GM12878 (cell line): ENCODE results near the gene DMAC2. TPM values are rescaled to one million over a fixed set of nuclear protein-coding genes. Genes with fewer than 3 reads are reported as not detected.

Experiments used
- ATAC-seq: fragments of 200-7000 bp; cut with Tn5 transposase; 3 replicates; pipeline ENCODE4 v1.9.1; 2020; ENCODE audit warnings: mild to moderate bottlenecking, moderate library complexity
- BruUV-seq: library from RNA; stranded (reverse); fragments of 400-500 nt; replicated peaks from 2 replicates; lab custom pipeline; 2021; lab: Mats Ljungman, UMichigan
- CTCF ChIA-PET: fragments of 300-600 bp; sonication (Branson Sonifier 250); formaldehyde crosslinking; extraction: SDS; loops from one replicate; lab custom pipeline; 2021; ENCODE audit warnings: inconsistent platforms; lab: Yijun Ruan, JAX
- POLR2A ChIA-PET: fragments of 350-600 bp; formaldehyde crosslinking; extraction: SDS; loops from one replicate; lab custom pipeline; 2021; ENCODE audit warnings: inconsistent platforms; lab: Charles Lee
- RAD21 ChIA-PET: fragments of 300-600 bp; sonication (Branson Sonifier 250); formaldehyde crosslinking; loops from one replicate; lab custom pipeline; 2023; ENCODE audit warnings: antibody characterized with exemption; ENCODE audit not compliant: unreplicated experiment; lab: Charles Lee
- SMC1A ChIA-PET: fragments of 300-600 bp; sonication (Branson Sonifier 250); formaldehyde crosslinking; loops from one replicate; lab custom pipeline; 2023; ENCODE audit not compliant: unreplicated experiment, uncharacterized antibody; lab: Charles Lee
- DNase-seq: peaks from one replicate; pipeline ENCODE4 v3.0.0-alpha.2; 2011; ENCODE audit warnings: low read depth, low spot score
- FAIRE-seq: peaks from 3 replicates; lab custom pipeline; 2011; peaks lifted over from hg19 to GRCh38; lab: Jason Lieb, UNC
- H2AFZ ChIP-seq: 2 replicates; pipeline ENCODE4 v1.6.0; 2011; ENCODE audit warnings: low read depth, low read length, control low read depth; ENCODE audit not compliant: control insufficient read depth
- H3K27ac ChIP-seq: 2 replicates; pipeline ENCODE4 v1.5.1; 2011; ENCODE audit warnings: control low read depth; ENCODE audit not compliant: control insufficient read depth, insufficient read depth
- H3K27me3 ChIP-seq, 2 experiments: replicated peaks in 1 of 2; 2 replicates each; pipeline versions ENCODE4 v1.6.0 to v1.6.1; 2011; ENCODE audit warnings: low read length in 1 of 2; ENCODE audit not compliant: control insufficient read depth in 2 of 2, insufficient read depth in 2 of 2
- H3K36me3 ChIP-seq, 2 experiments: 2 replicates each; pipeline ENCODE4 v1.5.1; 2011; ENCODE audit warnings: low read length in 1 of 2; ENCODE audit not compliant: control insufficient read depth in 2 of 2, insufficient read depth in 2 of 2
- H3K4me1 ChIP-seq: 2 replicates; pipeline ENCODE4 v1.6.1; 2011; ENCODE audit warnings: mild to moderate bottlenecking, low read length, moderate library complexity, mixed read lengths; ENCODE audit not compliant: control insufficient read depth, insufficient read depth
- H3K4me2 ChIP-seq: 2 replicates; pipeline ENCODE4 v1.6.0; 2011; ENCODE audit warnings: control low read depth; ENCODE audit not compliant: control insufficient read depth, insufficient read depth
- H3K4me3 ChIP-seq: fragments of 200-600 bp; sonication (generic); 2 replicates; pipeline ENCODE4 v1.5.1; 2016
- H3K79me2 ChIP-seq: 2 replicates; pipeline ENCODE4 v1.6.0; 2011; ENCODE audit warnings: low read length; ENCODE audit not compliant: control insufficient read depth, insufficient read depth
- H3K9ac ChIP-seq: 2 replicates; pipeline ENCODE4 v1.8.0; 2011; ENCODE audit warnings: low read length, control low read depth, mixed read lengths; ENCODE audit not compliant: control insufficient read depth, insufficient read depth
- H3K9me3 ChIP-seq: replicated peaks from 3 replicates; pipeline ENCODE4 v1.5.1; 2011; ENCODE audit warnings: mild to moderate bottlenecking, low read length; ENCODE audit not compliant: control insufficient read depth, insufficient read depth
- H4K20me1 ChIP-seq: 2 replicates; pipeline ENCODE4 v1.6.0; 2011; ENCODE audit not compliant: control insufficient read depth, insufficient read depth
- IKZF1 ChIP-seq: fragments of 450-650 bp; conservative IDR thresholded peaks from 2 replicates; pipeline ENCODE4 v1.6.1; 2017; ENCODE audit warnings: antibody characterized with exemption, mild to moderate bottlenecking
- IKZF2 ChIP-seq, 2 experiments: fragments of 450-650 bp; IDR thresholded peaks; 2 replicates each; pipeline ENCODE4 v1.6.1; 2017; ENCODE audit warnings: mild to moderate bottlenecking in 2 of 2, moderate library complexity in 2 of 2
- MYC ChIP-seq: IDR thresholded peaks from 2 replicates; pipeline ENCODE4 v1.6.1; 2011; ENCODE audit warnings: mild to moderate bottlenecking, low read length, moderate library complexity, inconsistent platforms; ENCODE audit not compliant: insufficient read depth, insufficient replicate concordance, insufficient read length, severe bottlenecking
- PKNOX1 ChIP-seq: fragments of 450-650 bp; IDR thresholded peaks from 2 replicates; pipeline ENCODE4 v1.6.1; 2016; ENCODE audit warnings: mild to moderate bottlenecking
- POU2F2 ChIP-seq: IDR thresholded peaks from 3 replicates; pipeline ENCODE4 v1.6.1; 2011; ENCODE audit warnings: low read depth, mild to moderate bottlenecking, low read length, borderline replicate concordance
- SIN3A ChIP-seq: IDR thresholded peaks from 2 replicates; pipeline ENCODE4 v1.6.1; 2012; ENCODE audit warnings: low read depth, low read length, improper control_type of control experiment
- TBL1XR1 ChIP-seq: IDR thresholded peaks from 2 replicates; pipeline ENCODE4 v1.6.1; 2012; ENCODE audit warnings: low read depth, low read length, improper control_type of control experiment
- TCF12 ChIP-seq: IDR thresholded peaks from 2 replicates; pipeline ENCODE4 v1.6.1; 2011; ENCODE audit warnings: low read depth, mild to moderate bottlenecking, low read length
- WGBS: methylation state at CpG from one replicate; pipeline ENCODE4 v1.1.6; 2016; ENCODE audit warnings: low lambda C conversion rate; ENCODE audit not compliant: insufficient replicate concordance, insufficient coverage; ENCODE audit errors: missing lambda C conversion rate; 5-methylcytosine and 5-hydroxymethylcytosine counted together
- in situ Hi-C: fragments of 300-500 bp; cut with MboI; formaldehyde crosslinking; loops from 9 replicates; pipeline ENCODE4 v1.14.3; 2018; ENCODE audit warnings: mixed read lengths
- intact Hi-C: fragments of 100-400 bp; cut with micrococcal nuclease; formaldehyde crosslinking; loops from one replicate; pipeline ENCODE4 v1.14.2; 2022; ENCODE audit not compliant: unreplicated experiment
- polyA plus RNA-seq, 11 experiments: library from polyadenylated mRNA; depleted of rRNA in 4 of 11; unstranded in 6 of 11; stranded (reverse) in 5 of 11; fragments of >200 nt; fragmentation: Nextera tagmentation in 4 of 11; fragmentation: Illumina TruSeq in 1 of 11; extraction: Ambion mirVana in 4 of 11; extraction: Trizol in 1 of 11; gene quantifications; 1 replicate in 1 of 11; 2 replicates in 10 of 11; pipeline versions ENCODE4 v1.2.1 to v1.2.3, GENCODE V29; 2011 to 2016; ENCODE audit warnings: inconsistent platforms in 2 of 11, missing spikeins in 2 of 11, low read depth in 1 of 11
- total RNA-seq, 4 experiments: library from RNA; depleted of rRNA in 3 of 4; stranded (reverse); fragments of >200 nt in 3 of 4; fragmentation: Illumina TruSeq in 1 of 4; extraction: Trizol in 1 of 4; gene quantifications; 2 replicates each; pipeline versions ENCODE4 v1.2.1 to v1.2.3, GENCODE V29; 2013 to 2021

The DMAC2 gene
- total and polyA plus RNA-seq, 10 of the 15 experiments (the other 5 are each of a cell fraction or from before 2014, with no cell fraction given): 10.8 to 57.2 (median 42.7) TPM

DNA sequence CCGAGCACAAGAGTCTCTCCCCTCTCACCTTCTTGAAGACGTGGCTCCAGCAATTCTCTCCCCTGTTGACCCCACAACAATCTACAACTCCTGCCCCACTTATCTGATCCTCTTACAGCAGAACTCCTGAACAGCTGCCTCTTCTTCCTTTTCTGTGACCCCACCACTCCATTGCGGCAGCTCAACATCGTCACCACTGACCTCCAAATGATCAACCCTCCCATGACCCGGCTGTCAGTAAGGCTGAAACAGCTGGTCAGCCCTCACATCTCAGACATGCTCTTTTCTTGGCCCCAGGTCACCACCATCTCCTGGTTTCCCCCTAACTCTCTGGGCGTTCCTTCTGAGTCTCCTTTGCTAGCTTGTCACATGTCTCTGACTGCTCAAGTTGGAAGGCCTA is 44.4 kb downstream of the DMAC2 start:
- ChIA-PET CTCF (interaction anchor here (1.0 to 1.6 kb wide), 4 partner anchors 26 to 73 kb away, joined by 3 to 7 read pairs (median 4); partner anchors contain the start of gene B9D2), RAD21 (interaction anchor here (0.8 to 0.9 kb wide), 2 partner anchors 28 to 30 kb away, joined by 3 to 4 read pairs; no protein-coding TSS in a partner anchor), SMC1A (interaction anchor here (0.8 to 1.6 kb wide), 2 partner anchors 44 to 54 kb away, joined by 3 read pairs; no protein-coding TSS in a partner anchor), POLR2A (interaction anchor here (1.5 kb wide), 1 partner anchor 43 kb away, joined by 9 read pairs; the partner anchor contains the start of gene TGFB1)
- intact Hi-C loops: loop anchor here (5.0 kb wide), 1 partner anchor 133 kb away; the partner anchor contains the start of gene HNRNPUL1
- Histone ChIP-seq H3K4me2 (peak overlapping the region; percentile 89), H3K27ac (peak overlapping the region; percentile 82), H3K79me2 (peaks cover 59% of the 10 kb centered on the region), H3K27me3 (no peaks in the 10 kb centered on the region), H3K9ac (peak overlapping the region; percentile 69), H4K20me1 (no peaks in the 10 kb centered on the region), H2AFZ (peak overlapping the region; percentile 23; the same call in 1 of the 2 replicates), H3K4me3 (peak overlapping the region; percentile 80), H3K36me3 (peaks cover 10 to 14% of the 10 kb centered on the region in 2 experiments; a peak in 3 of 4 replicates), H3K9me3 (no peaks in the 10 kb centered on the region), H3K4me1 (peaks cover 21% of the 10 kb centered on the region)
- FAIRE-seq: no peak
- TF ChIP-seq POU2F2 (no peak), TCF12 (peak; percentile 40; the same call in 1 of the 2 replicates), SIN3A (no peak), PKNOX1 (peak; percentile 24; the same call in 1 of the 2 replicates), MYC (no peak), TBL1XR1 (no peak), IKZF2 (IDR thresholded peaks at IDR 0.05) (no peak), IKZF1 (0 out of 2 replicates have a peak, but pooled peaks have one; percentile 7)
- no peak for DNase-seq
- in situ Hi-C loops: no loop called here
- 42% methylated on average over 6 of the region's 6 CpGs for WGBS
- ATAC-seq: peak; percentile 38
- BruUV-seq: no TSS peak
